GM19193 (cell line): ENCODE data around the gene TBCEL.

Source experiments
- POLR2A ChIP-seq: IDR thresholded peaks from 4 replicates; pipeline ENCODE4 v1.6.1; 2011; ENCODE audit not compliant: insufficient read depth, insufficient read length; ENCODE audit errors: extremely low read depth

TBCEL gene

DNA sequence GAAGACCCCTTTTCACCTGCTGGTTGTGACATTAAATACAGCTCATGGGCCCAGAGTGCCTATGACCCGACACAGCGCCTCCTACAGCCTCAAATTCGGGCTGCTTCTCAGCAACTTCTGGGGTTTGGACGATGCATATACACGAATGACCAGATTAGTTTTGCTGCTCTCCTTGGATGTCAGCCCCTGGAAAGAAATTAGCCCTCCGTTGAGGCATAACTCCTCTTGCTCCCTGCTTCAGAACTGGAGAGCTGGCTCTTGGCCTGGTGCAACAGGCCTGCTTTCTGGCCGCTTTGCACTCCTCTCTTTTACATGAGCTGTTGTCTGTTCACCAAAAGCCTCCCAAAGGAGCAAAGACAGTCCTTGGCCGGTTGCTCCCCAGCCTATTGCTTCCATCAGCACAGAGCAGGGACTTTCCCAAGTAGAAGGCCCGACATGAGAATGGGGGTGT, 80.4 kb downstream of the TBCEL start:
- no peak for TF ChIP-seq POLR2A

GRCh38 chr11:121105063-121105480, 81.2 kb downstream of the TBCEL start:
- no peak for TF ChIP-seq POLR2A

DNA sequence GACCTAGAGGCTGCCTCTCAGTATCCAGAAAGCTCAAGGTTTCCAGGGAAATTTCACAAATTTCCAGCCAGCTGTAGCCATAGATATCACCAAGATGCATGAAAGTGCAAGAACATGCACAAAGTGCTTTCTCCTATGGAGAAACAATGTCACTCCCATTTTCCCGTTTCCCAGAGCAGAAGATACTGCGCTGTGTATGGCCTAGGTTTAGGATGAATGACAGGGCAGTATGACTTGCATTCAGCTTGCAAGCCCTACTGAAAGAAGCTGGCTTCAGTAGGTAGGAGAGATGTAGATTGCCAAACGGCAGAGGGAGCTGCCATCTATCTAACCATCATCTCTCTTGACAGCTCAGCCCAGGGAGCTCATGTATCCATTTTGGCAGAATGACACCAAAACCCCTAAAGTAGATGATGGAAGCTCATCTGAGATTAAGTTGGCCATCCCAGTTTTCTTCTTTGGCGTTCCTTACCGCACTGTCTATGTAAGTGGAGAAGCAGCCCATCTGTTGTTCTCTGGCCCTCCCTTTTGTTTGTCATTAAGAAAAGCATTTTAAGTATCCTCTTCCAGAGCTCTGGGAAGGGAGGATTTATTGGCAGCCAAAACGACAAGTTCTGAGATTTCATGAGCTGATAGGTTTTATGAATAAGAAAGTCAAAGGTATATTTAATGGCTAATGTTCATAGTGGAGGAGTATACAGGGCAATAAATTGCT, 81.7 kb downstream of the TBCEL start:
- no peak for TF ChIP-seq POLR2A

DNA sequence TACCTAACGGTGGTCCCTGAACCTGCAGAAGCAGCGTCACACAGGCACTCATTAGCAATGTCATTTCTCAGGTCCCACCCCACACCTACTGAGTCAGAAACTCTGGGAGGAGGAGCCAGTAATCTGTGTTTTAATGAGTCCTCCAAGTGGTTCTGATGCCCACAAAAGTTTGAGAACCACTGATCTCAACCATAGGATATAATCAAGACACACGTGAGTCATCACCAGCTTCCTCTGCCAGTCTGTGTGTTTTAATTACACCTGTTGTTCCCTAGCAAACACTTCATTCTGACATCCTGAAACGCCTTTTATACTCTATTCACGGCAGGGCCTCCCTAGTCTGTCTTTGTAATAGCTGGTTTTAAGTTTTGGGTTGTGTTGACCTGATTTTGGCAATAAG, 82.9 kb downstream of the TBCEL start:
- no peak for TF ChIP-seq POLR2A

- TF ChIP-seq POLR2A: no peak
Observed at GRCh38 chr11:121108413-121108812, 84.5 kb downstream of the TBCEL start.

DNA sequence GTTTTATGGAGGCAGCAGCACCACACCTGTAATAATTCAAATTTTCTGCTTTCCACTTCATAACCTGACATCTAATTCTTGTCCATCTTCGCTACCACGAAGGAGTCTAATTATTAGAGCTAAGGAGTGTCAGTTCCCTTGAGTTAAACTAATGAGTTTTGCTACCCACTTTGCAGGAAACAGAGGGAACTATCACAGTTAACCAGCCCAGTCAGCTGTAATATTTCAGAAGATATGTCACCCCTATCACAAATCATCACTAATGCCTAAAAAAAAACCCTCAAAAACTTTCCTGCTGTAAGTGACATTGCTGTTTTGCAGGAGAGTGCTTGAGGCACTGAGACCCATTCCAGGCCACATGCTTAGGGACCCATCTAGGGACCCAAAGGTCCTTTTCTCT, 85.6 kb downstream of the TBCEL start:
- no peak for TF ChIP-seq POLR2A

DNA sequence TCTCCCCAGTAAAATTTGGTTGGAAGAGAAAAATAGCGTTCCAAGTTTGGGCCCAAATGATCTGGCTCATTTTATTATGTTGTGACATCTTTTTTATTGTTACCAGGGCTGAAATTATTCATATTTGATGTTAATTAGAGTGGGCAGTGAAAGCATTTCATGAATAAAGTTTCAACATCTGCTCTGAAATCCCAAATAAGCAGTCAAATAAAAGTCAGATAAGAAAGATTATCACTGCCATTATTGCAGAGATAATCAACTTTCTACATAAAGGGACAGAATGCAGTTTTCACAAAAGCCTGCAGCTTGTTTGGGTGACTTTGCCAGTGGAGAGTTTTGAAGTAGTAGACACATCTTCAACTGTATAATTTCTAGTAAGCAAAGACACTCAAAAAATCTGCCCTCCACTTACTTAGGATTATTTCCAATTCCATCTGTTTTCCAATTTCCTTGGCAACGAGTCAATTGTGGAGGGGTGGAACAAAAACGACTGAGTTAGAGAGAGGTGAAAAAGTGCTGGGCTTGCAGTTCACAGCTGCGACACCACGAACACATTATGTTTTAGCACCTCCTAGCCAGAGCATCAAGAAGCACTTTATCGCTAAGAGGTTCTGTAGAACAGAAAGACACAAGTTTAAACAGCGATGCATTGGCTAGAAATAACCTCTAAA, 86.1 kb downstream of the TBCEL start:
- TF ChIP-seq POLR2A: no peak

- TF ChIP-seq POLR2A: no peak
Observed at GRCh38 chr11:121110871-121111724, 87.2 kb downstream of the TBCEL start.

DNA sequence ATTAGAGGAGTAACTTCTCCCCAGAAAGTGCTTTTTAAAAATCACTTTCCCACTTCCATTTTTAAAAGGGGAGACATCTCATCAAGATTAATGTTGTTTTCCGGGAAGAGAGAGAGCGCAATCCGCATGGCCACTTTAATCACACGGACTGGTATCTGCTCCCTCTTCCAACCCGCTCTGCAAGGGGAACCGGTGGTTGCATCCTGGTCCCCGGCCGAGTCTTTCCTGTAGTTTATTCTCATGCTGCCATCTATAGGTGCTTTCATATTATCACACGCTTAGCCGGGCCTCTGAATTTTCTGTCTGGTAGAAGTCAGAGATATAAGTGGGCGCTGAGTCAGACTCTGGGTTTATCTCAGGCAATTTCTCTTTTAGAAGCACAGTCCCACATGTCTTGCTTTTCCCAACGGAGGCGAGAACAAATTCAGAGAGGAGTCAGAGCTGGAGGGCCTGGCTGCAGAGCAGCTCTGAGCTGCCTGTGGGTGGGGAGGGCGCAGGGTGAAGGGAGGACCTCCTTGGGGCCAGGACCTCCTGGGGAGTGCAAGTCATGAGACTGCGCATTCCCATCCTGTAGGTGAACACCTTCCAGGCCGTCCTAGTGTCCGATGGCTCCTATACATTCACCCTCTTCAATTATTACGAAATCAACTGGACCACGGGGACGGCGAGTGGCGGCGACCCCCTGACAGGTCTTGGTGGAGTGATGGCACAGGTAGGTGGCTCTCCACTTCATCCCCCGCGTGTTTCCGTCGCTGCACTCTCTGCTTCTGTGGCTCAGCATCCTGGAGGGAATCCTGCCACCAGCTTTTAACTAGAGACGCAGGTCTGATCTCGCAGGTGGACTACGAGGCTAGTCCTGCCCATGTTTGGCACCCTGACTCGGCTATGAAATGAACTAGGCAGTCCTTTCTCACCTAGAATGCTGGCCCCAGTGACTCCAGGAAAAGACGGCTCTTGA, 88.9 kb downstream of the TBCEL start:
- TF ChIP-seq POLR2A: no peak

DNA sequence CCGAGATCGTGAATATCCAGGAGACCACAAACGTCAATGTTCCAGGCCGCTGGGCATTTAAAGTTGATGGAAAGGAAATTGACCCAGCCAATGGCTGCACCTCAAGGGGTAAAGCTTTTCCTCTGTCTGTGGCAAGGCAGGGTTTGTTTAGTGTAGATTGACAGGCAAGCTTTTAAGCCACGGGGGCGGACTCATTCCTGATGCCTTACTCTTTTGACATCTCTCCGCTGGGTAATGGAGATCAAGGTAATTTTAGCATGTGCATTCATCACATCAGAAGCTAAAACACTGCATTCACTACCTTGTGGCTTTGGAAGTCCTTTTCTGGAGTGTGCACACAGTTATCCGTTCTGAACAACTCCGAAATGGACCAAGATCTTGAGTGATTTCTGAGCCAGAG, 89.7 kb downstream of the TBCEL start:
- no peak for TF ChIP-seq POLR2A

- no peak for TF ChIP-seq POLR2A
Observed at GRCh38 chr11:121117788-121118187, 93.9 kb downstream of the TBCEL start.

GRCh38 chr11:121119440-121119839, 95.5 kb downstream of the TBCEL start:
- no peak for TF ChIP-seq POLR2A

- TF ChIP-seq POLR2A: no peak
Observed at GRCh38 chr11:121122328-121122727, 98.4 kb downstream of the TBCEL start.

- no peak for TF ChIP-seq POLR2A
Observed at GRCh38 chr11:121123496-121124069, 99.7 kb downstream of the TBCEL start.

- no peak for TF ChIP-seq POLR2A
Observed at GRCh38 chr11:121127809-121128208, 103.9 kb downstream of the TBCEL start.
